MG63 (cell line): ENCODE measurements around the gene MYOZ1. TPM values are rescaled to one million over a fixed set of nuclear protein-coding genes. Genes with fewer than 3 reads are reported as not detected.
A peak's percentile ranks its signal among the peaks of the same experiment; 100 is the strongest.
"Not testable (repeated sequence)": the region's sequence is repeated elsewhere in the genome, so short reads cannot be mapped to it uniquely, and the experiment has no call there.

Experiments
- DNase-seq: peaks from one replicate; pipeline ENCODE4 v3.0.0-alpha.2; 2020
- H3K27me3 ChIP-seq: fragments of 250-450 bp; sonication (Bioruptor Pico); 2 replicates; pipeline ENCODE4 v1.5.1; 2020; ENCODE audit warnings: mild to moderate bottlenecking, moderate library complexity
- H3K36me3 ChIP-seq: fragments of 250-450 bp; sonication (Bioruptor Pico); 2 replicates; pipeline ENCODE4 v1.5.1; 2020; ENCODE audit warnings: mild to moderate bottlenecking, moderate library complexity
- H3K4me3 ChIP-seq: fragments of 250-450 bp; sonication (Bioruptor Pico); 2 replicates; pipeline ENCODE4 v1.5.1; 2020; ENCODE audit warnings: mild to moderate bottlenecking, moderate library complexity
- H3K9me3 ChIP-seq: fragments of 250-450 bp; sonication (Bioruptor Pico); 2 replicates; pipeline ENCODE4 v1.5.1; 2020; ENCODE audit warnings: mild to moderate bottlenecking, moderate library complexity
- total RNA-seq: library from RNA; depleted of rRNA; stranded (reverse); fragments of >200 nt; shearing (Covaris generic); gene quantifications from 2 replicates; pipeline ENCODE4 v1.2.3, GENCODE V29; 2014; ENCODE audit warnings: low replicate concordance; rRNA removed

MYOZ1 gene, protein sequence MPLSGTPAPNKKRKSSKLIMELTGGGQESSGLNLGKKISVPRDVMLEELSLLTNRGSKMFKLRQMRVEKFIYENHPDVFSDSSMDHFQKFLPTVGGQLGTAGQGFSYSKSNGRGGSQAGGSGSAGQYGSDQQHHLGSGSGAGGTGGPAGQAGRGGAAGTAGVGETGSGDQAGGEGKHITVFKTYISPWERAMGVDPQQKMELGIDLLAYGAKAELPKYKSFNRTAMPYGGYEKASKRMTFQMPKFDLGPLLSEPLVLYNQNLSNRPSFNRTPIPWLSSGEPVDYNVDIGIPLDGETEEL
- not detected in 2 replicates for total RNA-seq

DNA sequence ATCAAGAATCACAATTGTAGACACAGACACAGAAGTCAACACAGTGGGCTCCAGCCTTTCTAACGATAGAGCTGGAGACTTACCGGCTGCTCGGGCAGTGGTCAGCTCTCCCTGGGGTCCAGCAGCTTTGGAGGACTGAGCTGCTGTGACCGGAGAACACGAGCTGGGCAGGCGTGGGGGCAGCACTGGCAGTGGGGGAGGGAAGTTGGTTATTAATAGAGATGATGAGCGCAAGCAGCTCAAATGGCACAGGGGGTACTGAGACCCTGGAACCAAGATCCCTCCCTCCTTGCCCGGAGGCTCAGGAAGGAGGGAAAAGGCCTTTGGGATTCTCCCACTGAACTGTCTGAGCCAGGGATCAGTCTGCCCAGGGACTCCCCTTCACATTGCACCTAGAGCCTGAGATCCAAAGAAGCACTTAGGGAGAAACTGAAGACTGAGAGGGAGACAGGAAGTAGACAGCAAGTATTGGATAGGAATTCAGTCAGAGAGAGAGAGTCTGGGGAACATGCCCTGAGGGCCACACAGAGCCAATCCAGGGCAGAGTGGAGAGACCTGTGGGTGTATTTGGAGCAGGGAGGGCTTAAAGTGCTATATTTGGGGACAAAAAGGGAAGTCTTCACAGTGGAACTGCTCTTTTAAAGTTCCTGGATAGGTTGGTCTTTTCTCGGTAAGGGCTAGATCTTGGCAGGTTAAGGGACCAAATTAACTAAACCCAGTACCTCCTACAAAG lies at the start of gene MYOZ1:
MYOZ1 (minus strand) TSS at position 147 of the 733 bp plus-strand sequence. CDS start 1,457 bp downstream, outside the sequence.
- Histone ChIP-seq H3K9me3 (no peaks in the 10 kb centered on the region), H3K27me3 (no peaks in the 10 kb centered on the region), H3K36me3 (no peaks in the 10 kb centered on the region), H3K4me3 (no peak within 1 kb of the TSS)
- DNase-seq: no peak

DNA sequence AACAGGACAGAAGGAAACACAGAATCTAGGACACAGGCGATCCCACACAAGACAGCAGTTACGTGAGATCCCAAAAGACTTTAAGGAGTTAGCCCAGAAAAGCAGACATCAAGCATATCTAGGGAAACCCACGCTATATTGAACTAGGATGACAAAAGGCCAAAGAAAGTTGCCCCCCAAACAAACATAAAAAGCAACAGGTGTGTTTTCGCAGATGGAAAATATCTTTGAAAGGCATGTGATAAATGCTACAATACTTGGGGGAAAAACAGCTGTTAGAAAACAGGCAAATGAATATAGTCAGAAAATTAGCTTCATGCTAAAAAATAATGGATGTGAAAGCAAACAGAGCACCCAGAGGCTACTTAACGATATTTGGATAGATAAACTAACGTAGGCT lies 49.5 kb upstream of the MYOZ1 start:
- H3K9me3 ChIP-seq, H3K27me3 ChIP-seq, H3K4me3 ChIP-seq, DNase-seq, H3K36me3 ChIP-seq: not testable (repeated sequence)

DNA sequence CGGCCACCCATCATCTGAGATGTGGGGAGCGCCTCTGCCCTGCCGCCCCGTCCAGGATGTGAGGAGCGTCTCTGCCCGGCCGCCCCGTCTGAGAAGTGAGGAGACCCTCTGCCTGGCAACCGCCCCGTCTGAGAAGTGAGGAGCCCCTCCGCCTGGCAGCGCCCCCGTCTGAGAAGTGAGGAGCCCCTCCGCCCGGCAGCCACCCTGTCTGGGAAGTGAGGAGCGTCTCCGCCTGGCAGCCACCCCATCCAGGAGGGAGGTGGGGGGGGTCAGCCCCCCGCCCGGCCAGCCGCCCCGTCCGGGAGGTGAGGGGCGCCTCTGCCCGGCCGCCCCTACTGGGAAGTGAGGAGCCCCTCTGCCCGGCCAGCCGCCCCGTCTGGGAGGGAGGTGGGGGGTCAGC lies 48.3 kb upstream of the MYOZ1 start:
- DNase-seq, H3K36me3 ChIP-seq, H3K4me3 ChIP-seq, H3K27me3 ChIP-seq, H3K9me3 ChIP-seq: not testable (repeated sequence)

DNA sequence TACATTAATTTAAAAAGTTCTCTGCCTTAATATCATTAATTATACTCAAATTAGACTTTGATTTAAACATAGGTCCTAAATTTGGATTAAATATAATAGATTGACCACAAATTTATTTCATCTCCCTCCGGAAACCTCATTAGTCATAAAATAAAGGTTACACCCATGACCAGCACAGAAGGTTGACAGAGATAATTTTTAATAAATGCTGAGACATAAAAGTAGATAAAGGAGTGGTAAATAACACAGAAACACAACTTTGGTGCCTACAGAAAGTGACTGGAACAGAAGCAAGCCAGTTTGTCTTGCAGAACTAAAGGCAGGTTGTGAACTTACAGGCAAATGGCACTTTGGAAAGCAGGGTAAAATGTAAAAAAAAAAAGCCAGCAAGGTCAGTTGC lies 46.4 kb upstream of the MYOZ1 start:
- not testable (repeated sequence) for H3K4me3 ChIP-seq, H3K36me3 ChIP-seq, DNase-seq, H3K27me3 ChIP-seq, H3K9me3 ChIP-seq

DNA sequence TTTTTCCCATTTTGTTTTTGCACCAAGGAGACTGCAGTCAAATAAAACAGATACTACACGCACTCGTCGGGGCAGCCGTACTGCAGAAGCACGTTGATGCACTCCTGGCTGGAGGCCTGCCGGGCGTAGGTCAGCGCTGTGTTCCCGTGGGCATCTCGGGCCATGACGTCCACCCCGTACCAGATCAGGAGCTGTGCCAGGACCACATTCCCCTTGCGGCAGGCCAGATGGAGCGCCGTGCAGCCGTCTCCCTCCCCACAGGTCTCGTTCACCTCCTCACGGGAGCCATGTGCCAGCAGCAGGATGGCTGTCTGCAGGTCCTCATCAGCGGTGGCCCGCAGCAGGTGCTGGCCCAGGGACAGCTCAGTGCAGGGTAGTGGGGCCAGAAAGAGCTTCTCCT lies 33.3 kb upstream of the MYOZ1 start:
- H3K27me3 ChIP-seq, H3K4me3 ChIP-seq, H3K36me3 ChIP-seq, DNase-seq, H3K9me3 ChIP-seq: not testable (repeated sequence)

DNA sequence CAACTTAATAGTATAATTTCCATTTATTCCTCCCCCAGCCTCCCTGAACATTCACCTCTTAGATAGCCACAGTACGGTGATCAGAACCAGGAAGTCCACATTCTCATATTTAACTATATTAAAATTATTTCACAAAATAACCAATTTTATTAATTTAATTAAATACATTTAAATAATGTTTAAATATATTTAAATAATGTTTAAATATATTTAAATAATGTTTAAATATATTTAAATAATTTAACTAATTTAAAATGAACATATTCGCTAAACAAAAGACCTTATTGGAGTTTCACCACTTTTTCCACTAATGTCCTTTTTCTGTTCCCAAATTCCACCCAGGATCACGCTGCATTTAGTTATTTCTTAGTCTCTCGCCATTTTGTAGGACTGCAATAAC lies 27.1 kb upstream of the MYOZ1 start:
- H3K9me3 ChIP-seq, H3K36me3 ChIP-seq, DNase-seq, H3K4me3 ChIP-seq, H3K27me3 ChIP-seq: not testable (repeated sequence)

DNA sequence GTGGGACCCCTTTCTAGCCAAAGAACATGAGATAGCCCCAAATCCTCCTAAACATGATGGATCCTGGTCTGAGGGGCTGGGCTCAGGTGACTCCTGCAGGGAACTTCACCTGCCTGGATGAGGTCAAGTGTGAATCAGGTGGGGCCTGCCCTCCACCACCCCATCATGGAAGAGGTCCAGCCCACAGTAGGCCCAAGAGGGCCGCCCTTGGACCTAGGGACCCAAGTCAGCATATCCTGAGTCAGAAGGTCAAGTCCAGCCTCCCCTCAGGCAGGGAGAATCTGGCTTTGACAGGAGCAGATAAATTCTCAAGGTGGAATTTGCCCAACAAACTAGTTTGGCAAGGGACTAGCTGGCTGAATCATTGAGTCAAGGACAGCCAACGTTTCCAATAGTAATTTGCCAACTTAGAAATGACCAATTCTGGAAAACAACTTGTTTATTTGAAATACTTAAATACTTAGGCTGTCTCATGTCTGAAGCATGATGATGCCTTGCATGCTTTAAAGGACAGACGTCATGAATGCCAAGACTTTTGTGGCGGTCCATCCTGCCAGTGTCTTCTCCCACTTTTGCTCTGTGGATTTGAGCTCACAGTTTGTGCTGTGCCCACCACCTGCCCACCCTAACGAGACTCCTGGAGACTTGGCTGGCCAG lies 25.0 kb upstream of the MYOZ1 start:
- not testable (repeated sequence) for H3K27me3 ChIP-seq, H3K4me3 ChIP-seq, H3K36me3 ChIP-seq, H3K9me3 ChIP-seq
- DNase-seq: peak; percentile 67

DNA sequence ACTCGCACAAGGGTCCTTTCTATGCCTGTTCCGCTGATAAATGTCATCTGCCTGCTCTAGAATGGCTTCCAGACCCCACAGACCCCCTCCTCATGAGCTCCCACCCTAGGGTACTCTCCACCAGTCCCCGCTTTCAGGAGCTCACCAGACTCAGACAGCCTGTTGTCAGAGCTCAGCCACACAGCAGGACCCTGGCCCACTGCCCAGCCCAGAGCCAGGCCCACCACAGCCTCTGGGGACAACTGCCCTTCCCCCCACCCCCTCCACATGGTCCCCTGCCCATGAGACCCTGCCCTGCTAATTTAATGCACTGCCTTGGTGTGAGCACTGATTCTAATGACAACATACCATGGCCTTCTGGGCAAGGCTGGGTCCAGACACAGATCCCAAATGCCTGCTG lies 24.3 kb upstream of the MYOZ1 start:
- peak; percentile 31 for DNase-seq
- not testable (repeated sequence) for H3K27me3 ChIP-seq, H3K9me3 ChIP-seq, H3K4me3 ChIP-seq, H3K36me3 ChIP-seq

DNA sequence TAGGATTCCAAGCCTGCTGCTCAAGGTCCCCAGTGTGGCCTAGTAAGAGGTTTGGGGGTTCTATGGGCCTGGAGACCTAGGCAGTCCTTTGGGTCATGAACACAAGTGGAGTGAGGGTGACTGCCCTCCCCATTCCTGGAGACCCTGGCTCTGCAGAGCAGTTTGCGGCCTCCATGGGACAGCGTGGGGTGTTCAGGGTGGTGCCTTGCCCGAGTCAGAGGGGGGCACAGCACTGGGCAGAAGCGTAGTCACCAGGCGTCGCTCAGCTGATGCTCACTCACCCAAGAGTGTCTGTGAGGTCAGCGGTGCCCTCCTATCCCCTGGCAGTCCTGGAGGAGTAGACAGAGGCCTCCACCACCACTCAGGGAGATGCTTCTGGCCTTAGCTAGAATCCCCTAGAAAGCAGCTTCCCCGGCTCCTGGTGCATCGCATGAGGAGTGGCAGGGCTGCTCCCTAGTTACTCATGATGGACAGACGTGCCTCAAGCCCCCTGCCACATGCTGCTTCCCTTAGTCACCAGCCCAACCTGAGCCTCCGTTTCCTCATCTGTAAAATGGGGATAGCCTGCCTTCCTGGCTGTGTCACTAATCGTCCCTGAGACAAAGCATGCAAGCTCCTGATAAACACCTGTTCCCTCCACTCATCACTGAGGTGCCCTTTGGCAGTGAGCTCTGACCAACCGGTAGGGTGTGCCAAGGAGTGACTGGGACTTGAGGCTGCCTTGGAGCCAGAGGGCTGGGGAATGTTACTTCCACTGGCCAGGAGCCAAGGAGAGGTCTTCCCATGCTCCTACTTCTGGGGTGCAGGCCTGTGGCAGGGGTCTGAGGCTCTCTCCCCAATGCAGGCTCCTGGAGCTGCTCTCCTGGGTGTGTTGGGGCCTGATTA lies 23.1 kb upstream of the MYOZ1 start:
- H3K27me3 ChIP-seq, H3K36me3 ChIP-seq, H3K9me3 ChIP-seq, H3K4me3 ChIP-seq: not testable (repeated sequence)
- DNase-seq: peak; percentile 72

DNA sequence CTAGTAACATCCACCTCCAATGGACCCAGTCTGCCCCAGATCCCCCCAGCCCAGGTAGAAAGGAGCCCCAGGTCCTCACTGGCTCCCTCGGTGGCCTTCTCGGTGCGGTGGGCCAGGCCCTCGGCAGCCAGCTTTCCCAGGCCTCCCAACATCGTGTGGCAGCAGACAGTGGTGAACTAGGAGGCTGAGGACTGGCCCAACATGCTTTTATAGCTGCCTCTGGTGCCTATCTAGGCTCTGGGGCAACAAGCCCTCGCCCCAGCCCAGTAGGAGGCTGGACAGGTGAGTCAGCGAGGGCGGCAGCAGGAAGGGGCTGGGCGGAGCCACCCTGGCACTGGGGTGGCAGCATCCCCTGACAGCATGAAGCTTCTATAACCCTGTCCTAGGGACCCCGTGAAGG lies 22.3 kb upstream of the MYOZ1 start:
- H3K27me3 ChIP-seq, H3K4me3 ChIP-seq, H3K36me3 ChIP-seq, H3K9me3 ChIP-seq: not testable (repeated sequence)
- peak; percentile 19 for DNase-seq

DNA sequence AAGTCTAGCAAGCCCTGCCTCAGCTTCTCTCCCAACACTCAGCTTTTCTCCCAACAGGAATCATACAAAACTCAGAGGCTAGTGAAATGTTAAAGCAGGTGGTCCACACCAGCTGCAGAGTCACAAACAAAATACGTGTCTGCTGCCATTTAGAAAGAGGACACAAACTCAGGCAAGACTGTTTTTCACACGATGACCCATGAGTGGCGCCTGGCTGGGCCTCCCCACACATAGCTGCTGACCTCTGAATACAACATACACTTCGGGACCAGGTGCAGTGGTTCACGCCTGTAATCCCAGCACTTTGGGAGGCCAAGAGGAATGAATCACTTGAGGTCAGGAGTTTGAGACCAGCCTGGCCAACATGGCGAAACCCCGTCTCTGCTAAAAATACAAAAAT lies 21.4 kb upstream of the MYOZ1 start:
- not testable (repeated sequence) for DNase-seq, H3K27me3 ChIP-seq, H3K4me3 ChIP-seq, H3K36me3 ChIP-seq, H3K9me3 ChIP-seq

DNA sequence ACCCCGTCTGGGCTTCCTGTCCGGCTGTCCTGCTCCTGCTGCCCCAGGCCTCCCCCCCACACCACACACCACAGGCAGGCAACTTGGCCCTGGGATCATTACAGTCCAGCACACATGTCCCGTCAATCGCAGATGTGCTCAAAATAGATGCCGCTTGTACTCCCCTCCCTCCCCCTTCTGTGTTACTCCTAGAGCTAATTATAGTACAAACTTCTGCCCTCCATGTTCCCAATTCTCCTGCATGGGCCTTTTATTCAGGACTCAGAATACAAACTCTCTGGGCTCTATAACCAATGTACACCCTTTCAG lies 14.7 kb upstream of the MYOZ1 start, which contains the start of gene SYNPO2L:
SYNPO2L (minus strand) TSS at position 40 of the 309 bp plus-strand sequence. CDS start 107 bp downstream, outside the sequence.
- Histone ChIP-seq H3K27me3 (no peaks in the 10 kb centered on the region), H3K36me3 (no peaks in the 10 kb centered on the region), H3K9me3 (no peaks in the 10 kb centered on the region), H3K4me3 (no peak within 1 kb of the TSS)
- no peak for DNase-seq

DNA sequence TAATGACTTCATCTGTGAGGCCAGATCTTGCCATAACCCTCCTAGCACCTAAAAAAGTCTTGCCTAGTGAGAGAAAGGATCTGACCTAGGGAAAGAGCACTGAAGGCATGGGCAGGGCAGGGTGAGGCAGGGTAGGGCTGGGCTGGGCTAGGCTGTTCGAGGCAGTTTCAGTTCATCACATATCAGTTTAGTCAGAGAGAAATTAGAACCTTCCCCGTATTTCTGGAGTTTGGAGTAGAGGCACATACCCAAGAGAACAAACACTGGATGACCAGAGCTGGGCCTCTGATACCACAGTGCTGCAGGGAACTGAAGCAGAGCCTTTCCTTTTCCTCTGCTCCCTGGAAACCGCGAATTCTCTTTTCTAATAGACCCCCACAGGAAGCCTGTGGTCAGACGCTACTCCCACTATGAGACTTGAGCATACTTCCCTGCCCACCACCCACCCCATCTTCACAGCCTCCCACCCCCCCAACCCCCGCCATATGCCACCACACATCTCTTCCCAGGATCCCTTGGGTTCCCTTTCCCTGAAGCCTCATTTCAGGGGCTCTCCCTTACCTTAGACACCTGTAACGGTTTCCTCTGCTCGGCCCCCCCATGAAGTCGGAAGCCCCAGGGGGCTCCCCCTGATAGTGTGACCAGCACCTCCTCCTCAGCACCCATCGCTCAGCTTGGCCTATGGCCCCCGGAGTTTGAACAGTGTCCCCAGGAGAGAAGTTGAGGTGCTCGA lies 14.1 kb upstream of the MYOZ1 start:
- no peak for DNase-seq
- Histone ChIP-seq H3K36me3 (no peaks in the 10 kb centered on the region), H3K4me3 (no peak overlapping the region), H3K9me3 (no peaks in the 10 kb centered on the region), H3K27me3 (no peaks in the 10 kb centered on the region)

DNA sequence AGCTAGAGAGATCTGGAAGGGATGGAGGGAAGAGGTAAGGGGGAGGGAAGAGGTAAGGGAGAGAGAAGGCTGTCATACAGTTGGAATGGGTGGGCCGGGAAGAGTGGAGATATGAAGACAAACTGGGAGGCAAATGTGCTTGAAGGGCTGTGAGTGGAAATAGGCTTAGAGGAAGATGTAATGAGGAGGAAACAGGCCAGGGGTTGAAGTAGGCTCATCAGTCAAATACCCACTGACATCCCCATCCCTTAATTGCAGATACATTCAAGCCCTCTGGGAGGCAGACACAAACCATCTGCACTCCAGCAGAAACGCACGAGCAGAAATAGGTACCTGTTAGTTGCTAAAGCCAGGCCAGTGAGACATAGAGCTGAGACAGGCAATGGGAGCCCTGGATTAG lies 12.4 kb upstream of the MYOZ1 start:
- no peaks in the 10 kb centered on the region for H3K36me3 ChIP-seq
- no peaks in the 10 kb centered on the region for H3K9me3 ChIP-seq
- no peak overlapping the region for H3K4me3 ChIP-seq
- no peaks in the 10 kb centered on the region for H3K27me3 ChIP-seq
- no peak for DNase-seq

DNA sequence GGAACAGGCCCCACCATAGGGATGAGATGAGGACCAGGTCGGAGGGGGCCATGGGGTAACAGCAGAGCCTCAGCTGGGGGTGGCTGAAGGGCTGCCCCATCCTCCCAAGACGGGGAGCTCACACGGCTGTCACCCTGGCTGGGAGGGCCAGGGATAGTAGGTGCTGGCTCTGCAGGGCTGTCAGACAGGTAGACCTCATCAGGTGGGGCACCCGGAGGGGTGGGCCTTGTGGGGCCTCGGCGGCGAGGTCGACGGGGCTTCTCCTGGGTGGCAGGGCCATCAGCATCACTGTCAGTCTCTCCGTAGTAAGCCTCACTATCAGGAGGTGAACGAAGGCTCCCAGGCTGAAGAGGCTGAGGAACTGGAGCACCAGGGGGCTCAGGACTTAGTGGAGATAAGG lies 11.9 kb upstream of the MYOZ1 start:
- DNase-seq: no peak
- no peak overlapping the region for H3K4me3 ChIP-seq
- no peaks in the 10 kb centered on the region for H3K9me3 ChIP-seq

DNA sequence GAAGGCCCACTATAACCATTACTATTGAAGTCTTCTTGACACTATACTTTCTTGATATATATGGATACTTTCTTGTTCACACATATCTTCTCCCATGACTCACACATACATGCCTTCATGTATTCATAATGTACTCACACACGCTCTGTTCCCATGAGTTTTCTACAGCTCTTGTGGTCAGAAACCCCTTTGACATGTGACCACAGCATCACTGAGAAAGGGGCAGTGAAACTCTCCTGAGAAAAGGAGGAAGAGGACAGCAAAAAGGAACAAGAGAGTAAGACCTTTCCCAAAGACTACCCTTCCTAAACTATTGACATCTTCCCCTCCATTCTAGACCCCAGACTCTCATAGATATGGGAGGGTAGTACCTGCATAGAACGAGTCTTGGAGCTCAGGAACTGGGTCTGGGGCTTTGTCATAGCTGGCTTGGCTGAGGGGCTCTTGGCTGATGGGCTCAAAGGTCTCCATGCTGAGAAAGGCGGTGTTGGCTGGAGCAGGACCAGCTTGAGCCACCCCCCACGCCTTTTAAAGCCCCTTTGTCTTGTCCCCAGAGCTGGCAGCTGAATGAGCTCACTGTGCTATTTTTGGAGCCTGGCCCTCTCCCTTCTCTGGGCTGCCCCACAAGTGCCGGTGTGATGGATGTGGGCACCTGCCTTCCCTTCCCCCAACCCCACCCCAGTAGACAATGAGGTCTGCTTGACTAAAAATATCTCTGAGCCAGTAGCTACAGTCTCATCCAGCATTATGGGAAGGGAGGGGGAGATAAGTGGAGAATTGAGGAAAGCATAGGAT lies 9.5 kb upstream of the MYOZ1 start:
- no peak overlapping the region for H3K4me3 ChIP-seq

More for the DNA sequence above, 11.9 kb upstream of the MYOZ1 start:
- Histone ChIP-seq H3K27me3 (no peaks in the 10 kb centered on the region), H3K36me3 (no peaks in the 10 kb centered on the region)

More for the DNA sequence above, 9.5 kb upstream of the MYOZ1 start:
- Histone ChIP-seq H3K9me3 (no peaks in the 10 kb centered on the region), H3K36me3 (no peaks in the 10 kb centered on the region), H3K27me3 (no peaks in the 10 kb centered on the region)
- DNase-seq: no peak
